Activated effector memory CD4-positive, alpha-beta T cell treated with anti-CD3 and anti-CD28 coated beads, Interleukin-2, amount 50 U/mL, for 16 hours (primary cell): ENCODE data around the gene FFAR3.
A peak's percentile ranks its signal among the peaks of the same experiment; 100 is the strongest.

ENCODE experiments used
- DNase-seq: peaks from one replicate; pipeline ENCODE4 v3.0.0-alpha.2; 2020

The FFAR3 gene

DNA sequence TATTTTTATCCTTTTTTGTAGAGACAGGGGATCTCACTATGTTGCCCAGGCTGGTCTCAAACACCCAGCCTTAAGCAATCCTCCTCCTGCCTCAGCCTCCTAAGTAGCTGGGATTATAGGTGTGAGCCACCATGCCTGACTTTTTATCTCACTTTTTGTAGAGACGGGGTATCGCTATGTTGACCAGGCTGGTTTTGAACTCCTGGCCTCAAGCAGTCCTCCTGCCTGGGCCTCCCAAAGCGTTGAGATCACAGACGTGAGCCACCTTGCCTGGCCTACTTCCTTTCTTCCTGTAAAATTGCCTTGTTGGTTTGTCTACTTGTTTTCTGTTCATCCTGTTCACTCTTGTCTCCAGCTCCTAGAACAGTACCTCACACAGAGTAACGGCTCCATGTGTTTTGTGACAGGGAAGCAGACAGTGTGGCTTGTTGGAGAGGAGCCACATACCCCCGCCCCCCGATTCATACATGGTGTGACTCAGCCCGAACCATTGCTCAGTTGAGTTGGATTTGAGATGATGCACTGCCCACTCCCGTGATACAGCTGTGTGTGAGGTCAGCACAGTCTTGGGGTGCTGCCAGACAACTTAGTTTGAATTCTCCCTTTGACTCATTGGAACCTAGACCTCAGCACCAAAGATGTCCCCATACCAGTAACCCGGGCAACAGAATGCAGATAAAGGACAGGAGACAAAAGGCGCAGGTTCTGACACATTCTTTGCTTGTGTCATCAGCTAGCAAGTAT, 46.8 kb downstream of the FFAR3 start:
- peak; percentile 68 for DNase-seq

DNA sequence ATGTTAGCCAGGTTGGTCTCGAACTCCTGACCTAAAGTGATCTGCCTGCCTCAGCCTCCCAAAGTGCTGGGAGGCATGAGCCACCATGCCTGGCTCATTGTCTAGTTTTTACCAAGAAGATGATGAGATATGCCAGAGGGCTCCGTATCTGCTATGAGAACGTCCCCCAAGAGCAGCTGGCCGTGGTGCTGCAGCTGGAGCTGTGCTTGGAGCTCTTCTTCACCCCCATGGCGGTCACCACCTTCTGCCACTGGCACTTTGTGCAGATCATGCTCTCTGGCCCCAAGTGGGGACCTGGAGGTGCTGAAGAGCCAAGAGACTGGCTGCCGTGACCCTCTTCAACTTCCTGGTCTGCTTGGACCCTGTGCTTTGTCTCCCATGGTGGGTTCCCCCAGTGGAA, 49.4 kb downstream of the FFAR3 start:
- DNase-seq, result no peak

DNA sequence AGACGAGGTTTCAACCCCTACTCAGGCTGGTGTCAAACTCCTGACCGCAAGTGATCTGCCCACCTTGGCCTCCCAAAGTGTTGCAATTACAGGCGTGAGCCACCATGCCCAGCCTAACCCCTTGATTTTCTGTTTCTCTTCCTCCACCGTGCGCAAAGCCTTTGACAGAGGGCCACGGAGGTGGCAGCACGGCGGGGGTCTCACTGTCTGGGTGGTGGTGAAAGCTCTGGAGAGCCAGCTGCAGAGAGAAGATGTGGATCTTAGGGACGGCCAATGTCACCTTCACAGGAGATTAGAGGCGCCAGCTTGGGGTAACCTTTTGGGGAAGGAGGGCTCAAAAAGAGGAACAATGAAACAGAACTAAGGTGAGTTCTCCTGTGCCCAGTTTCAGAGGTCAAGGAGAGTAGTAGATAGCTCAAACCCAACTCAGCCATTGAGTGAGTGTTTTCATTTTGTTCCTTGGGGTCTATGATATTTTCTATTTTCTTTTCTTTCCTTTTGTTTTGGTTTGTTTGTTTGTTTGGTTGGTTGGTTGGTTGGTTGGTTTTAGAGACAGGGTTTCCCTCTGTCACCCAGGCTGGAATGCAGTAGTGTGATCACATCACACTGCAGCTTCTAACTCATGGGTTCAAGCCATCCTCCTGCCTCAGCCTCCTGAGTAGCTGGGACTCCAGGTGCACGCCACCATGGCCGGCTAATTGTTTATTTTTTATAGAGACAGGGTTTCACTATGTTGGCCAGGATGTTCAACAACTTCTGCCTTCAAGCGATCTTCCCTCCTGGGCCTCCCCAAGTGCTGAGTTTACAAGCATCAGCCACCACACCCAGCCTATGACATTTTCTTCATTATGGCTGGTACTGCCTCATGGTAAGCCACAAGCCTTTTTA, 50.3 kb downstream of the FFAR3 start:
- DNase-seq, result no peak

DNA sequence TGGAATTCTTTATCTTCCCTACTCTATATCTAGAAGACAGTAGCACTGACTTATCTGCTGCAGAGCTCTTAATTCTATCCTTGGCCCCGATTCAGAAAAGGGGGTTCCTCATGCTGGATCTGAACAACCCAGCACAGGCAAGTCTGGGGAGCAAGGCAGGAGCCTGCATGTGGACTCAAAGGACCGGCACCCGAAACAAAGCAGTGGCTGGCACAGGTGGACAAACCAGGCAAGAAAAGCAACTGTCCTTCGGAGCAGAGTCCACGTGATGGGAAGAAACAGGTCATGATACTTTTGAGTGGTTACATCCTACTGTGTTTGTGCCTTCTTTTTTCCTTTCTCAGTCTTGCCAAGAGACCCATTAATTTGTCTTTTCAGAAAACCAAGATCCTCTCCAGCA, 50.9 kb downstream of the FFAR3 start:
- DNase-seq, result no peak
